GM18909 (cell line): ENCODE results near the gene GALNT1.
A peak's percentile ranks its signal among the peaks of the same experiment; 100 is the strongest.

Experiments
- ATAC-seq: cut with Tn5 transposase; IDR thresholded peaks from one replicate; pipeline ENCODE4 v1.9.1; 2021; ENCODE audit warnings: mild to moderate bottlenecking; ENCODE audit not compliant: unreplicated experiment, poor library complexity

The GALNT1 gene

GRCh38 chr18:35661483-35662146, 80.1 kb downstream of the GALNT1 start:
- no peak for ATAC-seq

- ATAC-seq = peak; percentile 86
Measured at GRCh38 chr18:35662293-35663062, 80.9 kb downstream of the GALNT1 start.

GRCh38 chr18:35671966-35672603, 90.5 kb downstream of the GALNT1 start:
- ATAC-seq = no peak

- ATAC-seq = no peak
Measured at GRCh38 chr18:35672897-35673296, 91.4 kb downstream of the GALNT1 start.

GRCh38 chr18:35673682-35674081, 92.1 kb downstream of the GALNT1 start:
- ATAC-seq = no peak

DNA sequence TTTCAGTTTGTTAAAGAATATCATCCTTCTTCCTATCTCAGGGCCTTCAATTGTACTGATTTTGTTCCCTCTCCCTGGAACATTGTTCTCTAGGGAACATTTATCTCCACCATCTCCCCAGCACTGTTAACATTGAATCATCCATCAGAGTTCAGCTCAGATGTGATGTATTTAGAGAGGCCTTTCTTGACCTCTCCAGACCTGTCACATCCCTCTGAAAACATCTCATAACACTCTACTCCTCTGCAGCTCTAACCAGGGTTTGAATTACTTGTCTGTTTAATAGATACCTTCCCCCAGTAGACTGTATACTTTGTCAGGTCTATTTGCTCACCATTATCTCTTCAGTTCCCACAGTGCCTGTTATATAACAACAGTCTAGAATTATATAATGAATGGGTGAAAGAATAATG, 98.6 kb downstream of the GALNT1 start:
- ATAC-seq = no peak

DNA sequence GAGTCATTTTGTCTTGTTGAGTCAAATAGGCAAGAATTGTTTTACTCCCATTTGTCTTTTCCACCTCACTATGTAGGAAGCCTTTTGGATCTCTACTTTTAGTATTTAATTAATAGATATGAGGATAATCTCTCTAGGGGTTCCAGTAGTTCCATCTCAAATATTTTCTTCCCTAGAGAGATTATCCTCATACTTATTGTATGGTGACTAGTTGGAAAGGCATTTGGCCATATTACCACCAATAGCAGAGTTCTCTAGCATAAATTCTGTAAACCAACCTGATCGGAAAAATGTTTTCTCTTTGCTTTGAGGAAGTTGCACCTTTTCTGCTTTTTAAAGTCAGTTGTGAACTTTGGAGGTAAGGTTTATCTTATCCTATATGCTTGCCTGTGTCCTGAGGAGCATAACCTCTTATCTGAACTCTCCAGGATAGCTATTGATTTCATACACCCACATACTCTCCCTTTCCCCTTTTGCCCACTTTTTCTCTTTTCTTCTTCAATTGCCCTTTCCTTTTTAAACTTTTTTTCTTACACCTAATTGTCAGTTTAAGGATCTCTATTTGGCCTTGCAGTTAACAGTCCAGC, 100.8 kb downstream of the GALNT1 start:
- ATAC-seq = no peak

GRCh38 chr18:35683021-35683420, 101.5 kb downstream of the GALNT1 start:
- no peak for ATAC-seq

DNA sequence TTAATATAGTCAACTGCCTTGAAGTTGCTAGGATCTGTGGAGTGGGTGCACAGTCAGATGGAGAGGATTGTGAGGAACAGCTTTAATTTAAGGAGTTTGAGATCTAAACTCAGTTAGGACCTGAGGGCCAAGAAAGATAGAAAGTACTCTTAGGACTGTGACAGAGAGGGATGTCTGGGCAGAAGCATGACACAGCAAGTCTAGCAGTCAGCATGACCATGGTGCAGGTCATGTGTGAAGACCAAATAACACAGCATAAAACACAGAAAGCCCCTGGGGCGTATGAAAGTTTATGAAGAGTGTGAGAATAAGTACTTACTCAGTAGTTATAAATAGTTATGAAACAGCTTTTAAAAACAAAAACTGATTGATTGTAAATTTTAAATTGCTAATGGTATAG, 107.2 kb downstream of the GALNT1 start:
- ATAC-seq = peak; percentile 86

- no peak for ATAC-seq
Measured at GRCh38 chr18:35689728-35690127, 108.2 kb downstream of the GALNT1 start.

DNA sequence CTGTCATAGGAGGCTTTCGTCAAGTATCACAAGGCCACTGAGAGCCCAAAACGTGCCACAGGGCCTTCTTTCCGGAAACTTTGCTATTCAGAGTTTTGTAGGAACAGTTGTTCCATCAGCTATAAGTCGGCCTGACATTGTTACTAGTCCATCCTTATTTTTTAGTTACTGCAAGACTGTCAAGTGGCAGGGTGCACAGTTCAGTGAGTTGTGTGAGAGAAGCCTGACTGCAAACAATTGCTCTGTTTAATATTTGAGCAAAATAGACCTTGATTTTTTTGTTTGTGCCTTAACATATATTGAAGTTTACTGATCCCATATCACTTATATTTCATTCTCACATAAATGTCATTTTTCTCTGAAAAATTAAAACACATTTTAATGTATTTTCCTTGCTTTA, 110.1 kb downstream of the GALNT1 start:
- no peak for ATAC-seq

- ATAC-seq = no peak
Measured at GRCh38 chr18:35692866-35693265, 111.3 kb downstream of the GALNT1 start.

- peak; percentile 54 for ATAC-seq
Measured at GRCh38 chr18:35693829-35694228, 112.3 kb downstream of the GALNT1 start.

- peak; percentile 69 for ATAC-seq
Measured at GRCh38 chr18:35694808-35695207, 113.3 kb downstream of the GALNT1 start.

- no peak for ATAC-seq
Measured at GRCh38 chr18:35695384-35695783, 113.8 kb downstream of the GALNT1 start.

DNA sequence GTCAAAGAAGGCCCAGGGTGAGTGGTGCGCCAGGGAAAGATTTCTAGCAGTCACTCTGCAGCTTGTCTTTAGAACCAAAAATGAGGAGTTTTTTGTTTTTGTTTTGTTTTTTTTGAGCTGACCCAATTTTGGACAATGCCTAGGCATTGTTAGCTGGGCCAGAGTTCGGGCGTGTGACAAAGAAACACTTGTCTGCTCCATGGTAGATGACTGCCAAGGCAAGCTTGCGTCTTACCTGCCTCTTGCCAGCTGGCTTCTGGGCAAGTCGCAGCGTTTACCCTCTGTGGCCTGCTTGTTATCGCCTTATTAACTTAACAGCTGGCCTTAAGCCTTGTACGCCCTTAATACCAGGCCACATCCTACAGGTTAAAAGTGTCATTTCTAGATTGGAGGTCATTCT, 114.3 kb downstream of the GALNT1 start:
- ATAC-seq = no peak

GRCh38 chr18:35696307-35696706, 114.8 kb downstream of the GALNT1 start:
- ATAC-seq = no peak

GRCh38 chr18:35697869-35698268, 116.3 kb downstream of the GALNT1 start:
- ATAC-seq = no peak

DNA sequence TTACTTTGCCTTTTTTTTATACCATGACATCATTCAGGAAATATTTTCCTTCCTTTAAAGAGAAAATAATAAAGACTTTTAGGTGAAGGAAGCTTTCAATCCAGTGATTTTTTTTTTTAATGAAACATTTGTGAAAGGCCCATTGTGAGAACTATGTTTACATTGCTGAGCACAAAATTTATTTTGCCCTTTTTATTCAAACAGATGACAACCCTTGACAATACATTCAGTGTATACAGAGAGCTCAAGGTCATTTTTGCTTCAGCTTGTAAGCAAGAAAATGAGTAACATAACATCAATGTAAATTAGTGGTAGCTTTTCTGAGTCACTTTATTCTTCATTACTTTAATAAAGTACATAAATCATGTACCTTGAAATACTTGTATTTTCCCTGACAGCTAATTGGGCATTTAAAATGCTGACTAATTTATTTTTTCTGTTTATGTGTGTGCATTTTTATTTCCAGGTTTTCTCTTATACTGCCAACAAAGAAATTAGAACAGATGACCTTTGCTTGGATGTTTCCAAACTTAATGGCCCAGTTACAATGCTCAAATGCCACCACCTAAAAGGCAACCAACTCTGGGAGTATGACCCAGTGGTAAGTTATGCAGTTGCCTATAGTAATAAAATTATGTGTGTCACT, 121.6 kb downstream of the GALNT1 start:
- ATAC-seq = no peak

DNA sequence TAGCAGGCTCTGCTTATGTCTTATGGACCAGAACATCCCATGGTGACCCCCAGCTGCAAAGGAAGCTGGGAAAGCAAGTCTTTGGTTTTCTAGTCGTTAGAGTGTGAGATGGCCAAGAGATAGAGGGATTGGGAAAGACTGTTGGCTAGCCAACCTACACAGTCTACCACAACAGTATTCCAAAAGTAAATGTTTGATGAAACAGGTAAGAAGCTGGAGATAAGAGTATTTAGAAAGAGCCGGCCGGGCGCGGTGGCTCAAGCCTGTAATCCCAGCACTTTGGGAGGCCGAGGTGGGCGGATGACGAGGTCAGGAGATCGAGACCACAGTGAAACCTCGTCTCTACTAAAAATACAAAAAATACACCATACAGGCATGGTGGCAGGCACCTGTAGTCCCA, 124.4 kb downstream of the GALNT1 start:
- no peak for ATAC-seq

DNA sequence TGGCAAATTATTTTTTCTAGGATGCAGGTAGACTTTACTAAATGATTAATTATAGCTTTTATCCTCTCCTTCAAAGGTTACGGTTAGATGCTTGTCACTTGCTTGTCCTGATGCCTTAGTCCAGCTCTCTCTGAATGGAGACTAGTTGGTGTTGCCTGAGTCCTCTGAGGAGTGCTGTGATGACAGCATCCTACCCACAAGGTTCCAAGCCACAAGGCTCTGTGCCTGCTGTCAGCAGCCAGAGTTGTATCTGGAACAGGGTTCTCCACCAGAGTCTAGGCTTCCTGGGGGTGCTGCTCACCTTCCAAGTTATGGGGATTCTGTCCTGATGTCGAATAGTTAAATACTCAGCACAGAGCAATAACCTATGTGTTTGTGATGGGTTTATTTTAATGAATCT, 125.7 kb downstream of the GALNT1 start:
- ATAC-seq = no peak
